ENCODE measurements around the gene C4BPA.

Gene C4BPA

DNA sequence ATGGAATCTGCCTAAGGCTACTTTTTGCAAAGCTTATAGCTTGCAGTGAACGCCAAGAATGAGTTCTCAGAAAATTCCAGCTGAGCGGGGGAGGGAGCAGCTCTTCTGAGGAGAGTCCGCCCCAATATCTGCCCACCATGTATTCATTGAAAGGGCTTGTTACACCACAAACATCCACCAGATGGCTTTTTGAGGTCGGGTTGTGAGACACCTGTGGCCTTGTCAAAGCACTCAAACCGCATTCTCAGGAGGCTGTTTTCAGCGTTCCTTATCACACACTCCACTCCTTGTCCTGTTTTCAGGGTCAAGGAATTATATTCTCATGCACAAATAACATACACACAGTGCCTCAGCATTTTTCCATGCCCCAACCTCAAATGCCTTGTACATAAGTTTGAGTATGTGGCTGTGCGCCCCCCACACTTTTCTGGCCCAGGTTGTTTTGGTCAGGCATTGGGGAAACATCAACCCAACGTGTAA lies 19.3 kb upstream of the C4BPA start:
- Mint-ChIP-seq H3K27ac (no peak overlapping the region), H3K27me3 (peaks cover 25% of the 10 kb centered on the region), H3K36me3 (ENCODE audit: low read depth) (no peaks in the 10 kb centered on the region), H3K9me3 (no peaks in the 10 kb centered on the region), H3K4me1 (ENCODE audit: low read depth) (peaks cover 26% of the 10 kb centered on the region), H3K4me3 (no peak overlapping the region)
- DNase-seq = peak; percentile 41

- Mint-ChIP-seq H3K27me3 (peaks cover 25% of the 10 kb centered on the region), H3K9me3 (no peaks in the 10 kb centered on the region), H3K4me3 (no peak overlapping the region), H3K4me1 (ENCODE audit: low read depth) (peaks cover 29% of the 10 kb centered on the region), H3K36me3 (ENCODE audit: low read depth) (no peaks in the 10 kb centered on the region), H3K27ac (no peak overlapping the region)
- no peak for DNase-seq
Measured at GRCh38 chr1:207085887-207086286, 18.1 kb upstream of the C4BPA start.

- Mint-ChIP-seq H3K27me3 (peaks cover 12% of the 10 kb centered on the region), H3K27ac (no peak overlapping the region)
- DNase-seq = no peak
Measured at GRCh38 chr1:207088161-207088560, 15.9 kb upstream of the C4BPA start.

GRCh38 chr1:207088701-207089626 lies 15.1 kb upstream of the C4BPA start, which contains the start of gene C4BPB:
C4BPB (plus strand) TSS chr1:207088860; CDS start chr1:207089532, 672 bp downstream.
- peak within 1 kb of the TSS; percentile 79 for H3K27ac Mint-ChIP-seq
- peaks cover 7% of the 10 kb centered on the region for H3K27me3 Mint-ChIP-seq
- no peak for DNase-seq
- H3K36me3 Mint-ChIP-seq (ENCODE audit: low read depth) = no peaks in the 10 kb centered on the region
- peak within 1 kb of the TSS; percentile 66 for H3K4me3 Mint-ChIP-seq
- peaks cover 30% of the 10 kb centered on the region for H3K4me1 Mint-ChIP-seq (ENCODE audit: low read depth)
- H3K9me3 Mint-ChIP-seq = no peaks in the 10 kb centered on the region

More at GRCh38 chr1:207088161-207088560, 15.9 kb upstream of the C4BPA start:
- Mint-ChIP-seq H3K4me3 (no peak overlapping the region), H3K4me1 (ENCODE audit: low read depth) (peaks cover 30% of the 10 kb centered on the region), H3K9me3 (no peaks in the 10 kb centered on the region), H3K36me3 (ENCODE audit: low read depth) (no peaks in the 10 kb centered on the region)

DNA sequence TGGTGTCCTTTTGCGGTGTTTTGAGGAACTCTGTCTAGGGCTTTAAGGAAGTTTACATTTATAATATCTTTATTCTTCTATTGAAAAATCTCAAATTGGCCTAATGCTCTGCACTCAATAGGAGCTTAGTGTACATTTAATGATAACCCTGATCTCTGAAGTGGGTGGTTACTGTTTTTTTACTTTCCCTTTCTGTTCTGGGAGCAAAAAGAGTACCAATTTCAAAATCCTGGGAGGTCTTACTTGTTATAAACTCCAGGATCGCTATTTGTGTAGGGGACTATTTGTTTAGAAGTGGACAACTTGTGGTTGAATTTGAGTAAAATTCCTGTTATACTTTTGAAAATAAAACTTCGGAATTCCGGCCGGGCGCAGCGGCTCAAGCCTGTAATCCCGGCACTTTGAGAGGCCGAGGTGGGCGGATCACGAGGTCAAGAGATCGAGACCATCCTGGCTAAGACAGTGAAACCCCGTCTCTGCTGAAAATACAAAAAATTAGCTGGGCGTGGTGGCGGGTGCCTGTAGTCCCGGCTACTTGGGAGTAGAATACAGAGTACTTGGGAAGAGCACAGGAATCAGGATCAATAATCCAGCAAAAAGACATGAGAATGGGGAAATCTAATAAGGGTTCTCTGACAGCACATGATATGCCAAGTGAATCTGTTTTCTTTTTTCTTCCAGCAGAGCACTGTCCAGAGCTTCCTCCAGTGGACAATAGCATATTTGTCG lies 14.2 kb upstream of the C4BPA start:
- Mint-ChIP-seq H3K9me3 (no peaks in the 10 kb centered on the region), H3K4me1 (ENCODE audit: low read depth) (peaks cover 27% of the 10 kb centered on the region), H3K36me3 (ENCODE audit: low read depth) (no peaks in the 10 kb centered on the region), H3K27me3 (no peaks in the 10 kb centered on the region), H3K27ac (peak overlapping the region; percentile 79), H3K4me3 (peak overlapping the region; percentile 66)
- no peak for DNase-seq

- Mint-ChIP-seq H3K27me3 (no peaks in the 10 kb centered on the region), H3K9me3 (no peaks in the 10 kb centered on the region), H3K4me1 (ENCODE audit: low read depth) (peaks cover 21% of the 10 kb centered on the region), H3K27ac (no peak overlapping the region), H3K4me3 (no peak overlapping the region), H3K36me3 (ENCODE audit: low read depth) (no peaks in the 10 kb centered on the region)
- no peak for DNase-seq
Measured at GRCh38 chr1:207091200-207091908, 12.7 kb upstream of the C4BPA start.

- peaks cover 25% of the 10 kb centered on the region for H3K4me1 Mint-ChIP-seq (ENCODE audit: low read depth)
- H3K9me3 Mint-ChIP-seq = peaks cover 2% of the 10 kb centered on the region
- H3K36me3 Mint-ChIP-seq (ENCODE audit: low read depth) = peaks cover 3% of the 10 kb centered on the region
- no peak for DNase-seq
- H3K4me3 Mint-ChIP-seq = no peak overlapping the region
- H3K27ac Mint-ChIP-seq = no peak overlapping the region
- H3K27me3 Mint-ChIP-seq = no peaks in the 10 kb centered on the region
Measured at GRCh38 chr1:207093944-207094343, 10.1 kb upstream of the C4BPA start.

DNA sequence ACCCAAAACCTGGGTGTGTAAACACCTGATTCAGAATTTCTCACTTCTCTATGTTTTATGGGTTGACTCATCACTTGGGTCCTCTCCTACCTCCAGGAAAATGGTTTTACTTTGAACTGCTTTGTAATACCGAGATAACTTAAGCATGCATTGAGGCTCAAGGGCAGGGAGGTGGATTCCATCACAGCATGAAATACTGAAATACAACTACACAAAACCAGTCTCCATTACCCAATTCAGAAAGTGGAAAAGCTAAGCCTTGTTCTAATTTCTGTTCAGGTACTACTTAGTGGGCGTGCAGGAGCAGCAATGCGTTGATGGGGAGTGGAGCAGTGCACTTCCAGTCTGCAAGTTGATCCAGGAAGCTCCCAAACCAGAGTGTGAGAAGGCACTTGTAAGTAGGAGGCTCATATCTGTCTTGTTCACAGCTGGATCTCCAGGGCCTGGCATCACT lies 6.1 kb upstream of the C4BPA start:
- Mint-ChIP-seq H3K36me3 (ENCODE audit: low read depth) (peaks cover 7% of the 10 kb centered on the region), H3K4me1 (ENCODE audit: low read depth) (peaks cover 13% of the 10 kb centered on the region), H3K9me3 (peaks cover 5% of the 10 kb centered on the region), H3K27me3 (peaks cover 15% of the 10 kb centered on the region), H3K4me3 (peak overlapping the region; percentile 8), H3K27ac (peak overlapping the region; percentile 91)
- DNase-seq = peak; percentile 59

DNA sequence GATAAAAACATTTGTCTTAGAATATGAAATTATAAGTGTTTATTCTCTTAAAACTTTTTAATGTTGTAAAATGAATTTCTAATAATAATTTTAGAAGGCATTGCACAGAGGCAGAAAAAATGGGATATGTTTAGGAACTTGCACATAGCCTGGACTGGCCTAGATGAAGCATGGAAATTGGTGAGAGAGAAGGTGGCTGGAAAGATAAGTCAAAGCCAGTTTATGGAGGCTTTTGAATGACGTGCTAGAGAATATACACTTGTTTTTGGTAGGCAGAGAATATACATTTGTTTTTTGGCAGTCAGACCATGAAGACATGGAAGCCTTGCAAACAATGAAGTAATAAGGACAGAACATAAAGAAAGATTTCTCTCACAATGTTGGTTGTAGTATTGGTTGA lies 2.3 kb upstream of the C4BPA start:
- DNase-seq = no peak
- peaks cover 10% of the 10 kb centered on the region for H3K4me1 Mint-ChIP-seq (ENCODE audit: low read depth)
- H3K27me3 Mint-ChIP-seq = peaks cover 19% of the 10 kb centered on the region
- H3K36me3 Mint-ChIP-seq (ENCODE audit: low read depth) = peaks cover 7% of the 10 kb centered on the region
- peaks cover 5% of the 10 kb centered on the region for H3K9me3 Mint-ChIP-seq
- H3K27ac Mint-ChIP-seq = no peak overlapping the region
- no peak overlapping the region for H3K4me3 Mint-ChIP-seq

GRCh38 chr1:207102146-207102545 lies 1.9 kb upstream of the C4BPA start:
- Mint-ChIP-seq H3K9me3 (peaks cover 5% of the 10 kb centered on the region), H3K27ac (no peak overlapping the region), H3K36me3 (ENCODE audit: low read depth) (peaks cover 7% of the 10 kb centered on the region), H3K27me3 (peaks cover 19% of the 10 kb centered on the region), H3K4me3 (no peak overlapping the region), H3K4me1 (ENCODE audit: low read depth) (peaks cover 10% of the 10 kb centered on the region)
- no peak for DNase-seq

DNA sequence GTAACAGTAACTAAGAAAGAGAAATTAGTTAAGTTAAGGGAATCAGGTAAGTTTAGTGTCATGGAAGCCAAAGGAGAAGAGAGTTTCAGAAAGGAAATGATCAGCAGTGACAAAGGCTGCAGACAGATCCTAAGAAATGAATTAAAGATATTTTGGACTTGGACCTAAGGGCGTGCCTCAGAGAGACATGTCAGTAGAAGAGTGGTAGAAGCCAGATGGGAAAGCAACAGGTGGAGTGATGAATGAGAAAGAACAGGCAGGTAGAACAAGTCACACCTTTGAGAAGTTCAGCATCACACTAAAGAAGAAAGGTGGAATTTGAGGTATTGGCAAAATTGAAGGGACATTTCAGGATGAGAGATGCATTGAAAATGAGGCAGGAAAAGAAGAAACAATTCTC lies 1.4 kb upstream of the C4BPA start:
- H3K27me3 Mint-ChIP-seq = peaks cover 20% of the 10 kb centered on the region
- DNase-seq = no peak
- no peak overlapping the region for H3K4me3 Mint-ChIP-seq
- peaks cover 3% of the 10 kb centered on the region for H3K9me3 Mint-ChIP-seq
- H3K36me3 Mint-ChIP-seq (ENCODE audit: low read depth) = peaks cover 7% of the 10 kb centered on the region
- peaks cover 7% of the 10 kb centered on the region for H3K4me1 Mint-ChIP-seq (ENCODE audit: low read depth)
- H3K27ac Mint-ChIP-seq = no peak overlapping the region

DNA sequence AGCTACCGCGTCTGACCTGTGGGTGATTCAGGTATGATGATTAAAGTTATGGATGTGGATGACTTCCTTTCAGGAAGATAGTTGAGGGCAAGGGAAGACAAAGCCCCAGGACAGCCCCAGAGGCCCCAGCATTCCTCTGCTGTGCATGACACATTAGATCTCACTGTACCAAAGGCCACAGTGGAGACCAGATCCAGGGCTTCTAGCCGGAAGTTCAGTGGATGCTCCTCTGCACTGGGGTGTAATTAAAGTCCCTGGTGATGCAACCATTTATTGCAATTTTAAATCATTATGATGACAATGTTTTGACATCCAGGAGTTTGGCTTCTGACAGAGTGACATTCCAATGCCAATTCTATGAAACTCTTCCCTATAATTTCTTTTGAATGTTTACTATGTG lies 5.0 kb downstream of the C4BPA start:
- Mint-ChIP-seq H3K27ac (no peak overlapping the region), H3K4me3 (no peak overlapping the region), H3K4me1 (ENCODE audit: low read depth) (no peaks in the 10 kb centered on the region), H3K9me3 (no peaks in the 10 kb centered on the region), H3K36me3 (ENCODE audit: low read depth) (no peaks in the 10 kb centered on the region), H3K27me3 (peaks cover 16% of the 10 kb centered on the region)
- DNase-seq = no peak

DNA sequence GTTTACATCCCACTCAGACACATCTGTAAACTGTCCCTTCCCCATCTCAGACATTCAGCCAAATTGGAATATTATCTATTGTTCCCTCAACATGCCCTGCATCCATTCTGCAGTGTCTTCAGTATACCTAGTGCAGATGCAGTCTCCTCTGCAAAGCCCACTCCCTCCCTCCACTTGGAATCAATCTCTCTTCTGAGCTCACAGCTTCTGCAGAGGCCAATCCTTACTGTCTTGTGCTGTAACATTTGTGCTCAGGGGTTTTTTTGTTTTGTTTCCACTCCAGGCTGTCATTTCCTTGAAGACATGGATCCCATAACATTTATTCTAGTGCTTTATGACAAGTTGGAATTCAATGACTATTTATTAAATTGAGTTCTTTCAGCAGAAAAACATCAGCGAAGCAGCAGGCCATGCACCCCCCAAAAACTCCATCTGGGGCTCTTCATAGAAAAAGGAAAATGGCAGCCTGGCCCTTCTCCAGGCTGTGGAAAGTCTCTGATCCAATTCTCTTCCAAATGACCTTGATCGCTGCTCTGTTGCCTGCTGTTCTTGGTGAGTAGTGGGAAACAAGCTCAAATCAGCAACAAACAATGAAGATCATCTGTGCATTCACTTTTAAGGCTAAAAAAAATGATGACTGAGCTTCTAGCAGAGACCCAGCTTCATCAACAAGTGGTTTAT lies 8.7 kb downstream of the C4BPA start:
- no peaks in the 10 kb centered on the region for H3K4me1 Mint-ChIP-seq (ENCODE audit: low read depth)
- H3K4me3 Mint-ChIP-seq = no peak overlapping the region
- H3K36me3 Mint-ChIP-seq (ENCODE audit: low read depth) = no peaks in the 10 kb centered on the region
- H3K9me3 Mint-ChIP-seq = no peaks in the 10 kb centered on the region
- H3K27me3 Mint-ChIP-seq = peaks cover 14% of the 10 kb centered on the region
- H3K27ac Mint-ChIP-seq = no peak overlapping the region
- no peak for DNase-seq

DNA sequence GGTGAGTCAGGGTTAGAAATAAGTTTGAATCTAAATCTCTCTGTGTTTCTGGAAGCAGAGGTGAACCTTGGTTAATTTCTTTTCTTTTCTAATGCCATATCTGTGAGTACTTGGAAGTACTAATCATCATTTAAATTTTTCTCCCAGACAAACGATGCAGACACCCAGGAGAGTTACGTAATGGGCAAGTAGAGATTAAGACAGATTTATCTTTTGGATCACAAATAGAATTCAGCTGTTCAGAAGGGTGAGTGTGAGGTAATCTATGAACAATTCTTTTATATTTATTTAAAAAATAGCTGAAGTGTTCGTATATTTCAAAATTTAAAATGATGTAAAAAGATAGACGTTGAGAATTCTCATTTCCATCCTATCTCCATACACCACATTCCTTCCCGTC lies 11.2 kb downstream of the C4BPA start:
- H3K9me3 Mint-ChIP-seq = no peaks in the 10 kb centered on the region
- H3K4me3 Mint-ChIP-seq = no peak overlapping the region
- H3K4me1 Mint-ChIP-seq (ENCODE audit: low read depth) = no peaks in the 10 kb centered on the region
- H3K27me3 Mint-ChIP-seq = peaks cover 11% of the 10 kb centered on the region
- H3K36me3 Mint-ChIP-seq (ENCODE audit: low read depth) = no peaks in the 10 kb centered on the region
- H3K27ac Mint-ChIP-seq = no peak overlapping the region
- no peak for DNase-seq

All from activated T-cell treated with anti-CD3 and anti-CD28 coated beads, Interleukin-2, amount 50 U/mL, for 24 hours (primary cell).